Hepatocyte (in vitro differentiated cells): ENCODE measurements around the gene TRABD. TPM values are rescaled to one million over a fixed set of nuclear protein-coding genes. Genes with fewer than 3 reads are reported as not detected.
"Not testable (repeated sequence)": the region's sequence is repeated elsewhere in the genome, so short reads cannot be mapped to it uniquely, and the experiment has no call there.

ENCODE experiments used
- DNase-seq: peaks from one replicate; pipeline ENCODE4 v3.0.0-alpha.2; 2016; ENCODE audit warnings: low spot score
- H2AFZ ChIP-seq: fragments of 200-600 bp; sonication (generic); 2 replicates; pipeline ENCODE4 v1.6.0; 2016; ENCODE audit warnings: antibody characterized with exemption, mild to moderate bottlenecking
- H3K27ac ChIP-seq: fragments of 200-600 bp; sonication (generic); 2 replicates; pipeline ENCODE4 v1.5.1; 2016; ENCODE audit warnings: mild to moderate bottlenecking
- H3K27me3 ChIP-seq: fragments of 200-600 bp; sonication (generic); 2 replicates; pipeline ENCODE4 v1.6.1; 2016
- H3K36me3 ChIP-seq: fragments of 200-600 bp; sonication (generic); replicated peaks from 2 replicates; pipeline ENCODE4 v1.5.1; 2016; ENCODE audit warnings: low read depth; ENCODE audit not compliant: insufficient read depth
- H3K4me1 ChIP-seq: fragments of 200-600 bp; sonication (generic); 2 replicates; pipeline ENCODE4 v1.5.1; 2016; ENCODE audit warnings: mild to moderate bottlenecking, moderate library complexity; ENCODE audit not compliant: insufficient read depth
- H3K4me2 ChIP-seq: fragments of 200-600 bp; sonication (generic); 2 replicates; pipeline ENCODE4 v1.6.0; 2016
- H3K4me3 ChIP-seq: fragments of 200-600 bp; sonication (generic); 2 replicates; pipeline ENCODE4 v1.5.1; 2016; ENCODE audit warnings: mild to moderate bottlenecking
- H3K79me2 ChIP-seq: fragments of 200-600 bp; sonication (generic); 2 replicates; pipeline ENCODE4 v1.6.0; 2017; ENCODE audit warnings: mild to moderate bottlenecking
- H3K9me2 ChIP-seq: fragments of 200-600 bp; sonication (generic); replicated peaks from 2 replicates; pipeline ENCODE4 v1.6.0; 2017; ENCODE audit warnings: mild to moderate bottlenecking; ENCODE audit not compliant: insufficient read depth
- H3K9me3 ChIP-seq: fragments of 200-600 bp; sonication (generic); 2 replicates; pipeline ENCODE4 v1.5.1; 2016; ENCODE audit warnings: low read depth, mild to moderate bottlenecking
- H4K20me1 ChIP-seq: fragments of 200-600 bp; sonication (generic); 2 replicates; pipeline ENCODE4 v1.6.0; 2016; ENCODE audit warnings: mild to moderate bottlenecking; ENCODE audit not compliant: insufficient read depth, poor library complexity, severe bottlenecking
- EZH2 ChIP-seq: fragments of 200-600 bp; sonication (generic); IDR thresholded peaks from 2 replicates; pipeline ENCODE4 v1.6.1; 2016; ENCODE audit warnings: antibody characterized with exemption, mild to moderate bottlenecking, borderline replicate concordance
- EZH2phosphoT487 ChIP-seq: fragments of 200-600 bp; sonication (generic); IDR thresholded peaks from one replicate; pipeline ENCODE4 v1.6.1; 2018; ENCODE audit warnings: antibody characterized with exemption, mild to moderate bottlenecking, low read depth, moderate library complexity; ENCODE audit not compliant: unreplicated experiment, severe bottlenecking
- WGBS: methylation state at CpG from one replicate; pipeline ENCODE4 v1.1.6; 2016; ENCODE audit warnings: low lambda C conversion rate; ENCODE audit errors: missing lambda C conversion rate; 5-methylcytosine and 5-hydroxymethylcytosine counted together
- polyA plus RNA-seq: library from polyadenylated mRNA; unstranded; fragments of >200 nt; fragmentation: Nextera tagmentation; extraction: Ambion mirVana; gene quantifications from 2 replicates; pipeline ENCODE4 v1.2.1, GENCODE V29; 2016
- total RNA-seq: library from RNA; depleted of rRNA; stranded (reverse); fragments of >200 nt; gene quantifications from 2 replicates; pipeline ENCODE4 v1.2.3, GENCODE V29; 2014
- TF ChIP-seq, protein P1 (sequence below): fragments of 200-600 bp; sonication (generic); IDR thresholded peaks from 2 replicates; pipeline ENCODE4 v1.5.1; 2016; ENCODE audit warnings: antibody characterized with exemption, mild to moderate bottlenecking; ENCODE audit not compliant: poor library complexity

The TRABD gene
- total and polyA plus RNA-seq, 2 experiments from 2014 or later, result 25.9 to 62.3 TPM

GRCh38 chr22:50165436-50166123 is 20.1 kb upstream of the TRABD start:
- no peak for TF ChIP-seq EZH2
- TF ChIP-seq, protein P1, sequence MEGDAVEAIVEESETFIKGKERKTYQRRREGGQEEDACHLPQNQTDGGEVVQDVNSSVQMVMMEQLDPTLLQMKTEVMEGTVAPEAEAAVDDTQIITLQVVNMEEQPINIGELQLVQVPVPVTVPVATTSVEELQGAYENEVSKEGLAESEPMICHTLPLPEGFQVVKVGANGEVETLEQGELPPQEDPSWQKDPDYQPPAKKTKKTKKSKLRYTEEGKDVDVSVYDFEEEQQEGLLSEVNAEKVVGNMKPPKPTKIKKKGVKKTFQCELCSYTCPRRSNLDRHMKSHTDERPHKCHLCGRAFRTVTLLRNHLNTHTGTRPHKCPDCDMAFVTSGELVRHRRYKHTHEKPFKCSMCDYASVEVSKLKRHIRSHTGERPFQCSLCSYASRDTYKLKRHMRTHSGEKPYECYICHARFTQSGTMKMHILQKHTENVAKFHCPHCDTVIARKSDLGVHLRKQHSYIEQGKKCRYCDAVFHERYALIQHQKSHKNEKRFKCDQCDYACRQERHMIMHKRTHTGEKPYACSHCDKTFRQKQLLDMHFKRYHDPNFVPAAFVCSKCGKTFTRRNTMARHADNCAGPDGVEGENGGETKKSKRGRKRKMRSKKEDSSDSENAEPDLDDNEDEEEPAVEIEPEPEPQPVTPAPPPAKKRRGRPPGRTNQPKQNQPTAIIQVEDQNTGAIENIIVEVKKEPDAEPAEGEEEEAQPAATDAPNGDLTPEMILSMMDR, result no peak
- TF ChIP-seq EZH2phosphoT487, result no peak
- Histone ChIP-seq H3K27me3 (peaks cover 6% of the 10 kb centered on the region), H3K27ac (no peak overlapping the region), H3K9me2 (no peaks in the 10 kb centered on the region), H4K20me1 (no peaks in the 10 kb centered on the region), H3K9me3 (no peaks in the 10 kb centered on the region), H3K79me2 (no peaks in the 10 kb centered on the region), H3K4me1 (no peaks in the 10 kb centered on the region), H3K36me3 (no peaks in the 10 kb centered on the region), H2AFZ (no peak overlapping the region), H3K4me2 (no peak overlapping the region), H3K4me3 (no peak overlapping the region)
- DNase-seq, result no peak
- WGBS, result 96% methylated on average over 19 of the region's 28 CpGs

DNA sequence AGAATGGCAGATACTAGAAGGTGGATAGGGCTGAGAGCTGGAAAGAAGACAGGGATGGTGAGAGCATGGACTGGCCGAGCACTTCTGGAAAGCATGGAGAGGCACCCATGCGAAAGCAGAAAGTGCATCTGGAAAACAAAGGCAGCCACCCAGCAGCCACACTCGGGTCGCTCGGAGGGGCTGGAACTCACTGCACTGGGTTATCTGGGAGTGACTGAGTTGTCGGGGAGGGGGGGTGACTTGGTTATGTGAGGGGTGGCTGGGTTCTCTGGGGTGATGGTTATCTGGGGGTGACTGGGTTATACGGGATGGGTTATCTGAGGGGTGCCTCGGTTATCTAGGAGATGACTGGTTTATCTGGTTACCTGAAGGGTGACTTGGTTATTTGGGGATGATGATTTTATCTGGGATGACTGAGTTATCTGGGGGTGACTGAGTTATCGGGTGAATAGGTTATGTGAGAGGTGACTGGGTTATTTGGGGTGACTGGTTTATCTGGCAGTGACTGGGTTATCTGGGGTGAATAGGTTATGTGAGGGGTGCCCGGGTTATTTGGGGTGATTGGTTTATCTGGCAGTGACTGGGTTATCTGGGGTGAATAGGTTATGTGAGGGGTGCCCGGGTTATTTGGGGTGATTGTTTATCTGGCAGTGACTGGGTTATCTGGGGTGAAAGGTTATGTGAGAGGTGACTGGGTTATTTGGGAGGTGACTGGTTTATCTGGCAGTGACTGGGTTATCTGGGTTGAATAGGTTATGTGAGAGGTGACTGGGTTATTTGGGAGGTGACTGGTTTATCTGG is 17.8 kb upstream of the TRABD start:
- H3K36me3 ChIP-seq, result no peaks in the 10 kb centered on the region
- no peaks in the 10 kb centered on the region for H3K4me1 ChIP-seq
- no peaks in the 10 kb centered on the region for H4K20me1 ChIP-seq
- no peak overlapping the region for H3K27ac ChIP-seq
- no peak for DNase-seq
- no peak overlapping the region for H3K4me3 ChIP-seq
- H3K9me3 ChIP-seq, result no peaks in the 10 kb centered on the region
- H3K79me2 ChIP-seq, result no peaks in the 10 kb centered on the region
- TF ChIP-seq EZH2phosphoT487 (no peak), EZH2 (no peak)
- TF ChIP-seq, protein P1, result no peak
- H3K27me3 ChIP-seq, result peaks cover 11% of the 10 kb centered on the region
- H3K4me2 ChIP-seq, result no peak overlapping the region
- H3K9me2 ChIP-seq, result no peaks in the 10 kb centered on the region
- no peak overlapping the region for H2AFZ ChIP-seq
- 48% methylated on average over 9 of the region's 11 CpGs for WGBS

DNA sequence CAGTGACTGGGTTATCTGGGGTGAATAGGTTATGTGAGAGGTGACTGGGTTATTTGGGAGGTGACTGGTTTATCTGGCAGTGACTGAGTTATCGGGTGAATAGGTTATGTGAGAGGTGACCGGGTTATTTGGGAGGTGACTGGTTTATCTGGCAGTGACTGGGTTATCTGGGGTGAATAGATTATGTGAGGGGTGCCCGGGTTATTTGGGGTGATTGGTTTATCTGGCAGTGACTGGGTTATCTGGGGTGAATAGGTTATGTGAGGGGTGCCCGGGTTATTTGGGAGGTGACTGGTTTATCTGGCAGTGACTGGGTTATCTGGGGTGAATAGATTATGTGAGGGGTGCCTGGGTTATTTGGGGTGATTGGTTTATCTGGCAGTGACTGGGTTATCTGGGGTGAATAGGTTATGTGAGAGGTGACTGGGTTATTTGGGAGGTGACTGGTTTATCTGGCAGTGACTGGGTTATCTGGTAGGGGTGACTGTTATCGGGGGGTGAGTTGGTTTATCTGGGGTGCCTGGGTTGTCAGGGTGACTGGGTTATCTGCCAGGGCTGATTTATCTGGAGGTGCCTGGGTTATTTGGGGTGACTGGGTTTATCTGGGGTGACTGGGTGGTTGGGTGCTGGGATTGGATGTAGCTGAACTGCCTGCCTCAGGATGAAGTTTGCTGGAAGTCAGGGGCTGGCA is 17.1 kb upstream of the TRABD start:
- not testable (repeated sequence) for H3K27ac ChIP-seq, H3K9me2 ChIP-seq, H4K20me1 ChIP-seq, H3K9me3 ChIP-seq, H3K4me2 ChIP-seq, H2AFZ ChIP-seq, H3K4me3 ChIP-seq, H3K36me3 ChIP-seq, DNase-seq, H3K79me2 ChIP-seq, H3K4me1 ChIP-seq
- H3K27me3 ChIP-seq, result peaks cover 11% of the 10 kb centered on the region
- 60% methylated on average over 5 of the region's 5 CpGs for WGBS

GRCh38 chr22:50169181-50169759 is 16.4 kb upstream of the TRABD start:
- Histone ChIP-seq H3K27me3 (peaks cover 11% of the 10 kb centered on the region), H2AFZ (no peak overlapping the region), H3K9me3 (no peaks in the 10 kb centered on the region), H3K4me1 (no peaks in the 10 kb centered on the region), H3K79me2 (no peaks in the 10 kb centered on the region), H3K9me2 (no peaks in the 10 kb centered on the region), H4K20me1 (no peaks in the 10 kb centered on the region), H3K27ac (no peak overlapping the region), H3K36me3 (no peaks in the 10 kb centered on the region), H3K4me2 (peak overlapping the region; percentile 88), H3K4me3 (no peak overlapping the region)
- WGBS, result 11% methylated on average over 20 of the region's 36 CpGs
- no peak for DNase-seq
- TF ChIP-seq EZH2, result peak; percentile 51
- TF ChIP-seq, protein P1, result no peak
- TF ChIP-seq EZH2phosphoT487, result peak; percentile 17
